Measurements from ENCODE around the gene FAM76B.

The FAM76B gene

GRCh38 chr11:95732930-95733602 is 56.5 kb downstream of the FAM76B start:
- DNase-seq (ENCODE audit: low read depth, low spot score): no peak

GRCh38 chr11:95729462-95729861 is 60.1 kb downstream of the FAM76B start:
- DNase-seq (ENCODE audit: low read depth, low spot score): no peak

GRCh38 chr11:95728790-95729189 is 60.8 kb downstream of the FAM76B start:
- DNase-seq (ENCODE audit: low read depth, low spot score): no peak

- no peak for DNase-seq (ENCODE audit: low read depth, low spot score)
Observed at GRCh38 chr11:95728094-95728493, 61.5 kb downstream of the FAM76B start.

GRCh38 chr11:95727620-95728019 is 62.0 kb downstream of the FAM76B start:
- no peak for DNase-seq (ENCODE audit: low read depth, low spot score)

GRCh38 chr11:95727111-95727510 is 62.5 kb downstream of the FAM76B start:
- no peak for DNase-seq (ENCODE audit: low read depth, low spot score)

GRCh38 chr11:95725196-95725595 is 64.4 kb downstream of the FAM76B start:
- no peak for DNase-seq (ENCODE audit: low read depth, low spot score)

- no peak for DNase-seq (ENCODE audit: low read depth, low spot score)
Observed at GRCh38 chr11:95723361-95723942, 66.1 kb downstream of the FAM76B start.

- no peak for DNase-seq (ENCODE audit: low read depth, low spot score)
Observed at GRCh38 chr11:95720195-95720594, 69.4 kb downstream of the FAM76B start.

Data from brain pericyte (primary cell).